ENCODE data around the gene NBDY. TPM values are rescaled to one million over a fixed set of nuclear protein-coding genes. Genes with fewer than 3 reads are reported as not detected.

The NBDY gene
- total RNA-seq, 1 donor = 11.9 TPM

DNA sequence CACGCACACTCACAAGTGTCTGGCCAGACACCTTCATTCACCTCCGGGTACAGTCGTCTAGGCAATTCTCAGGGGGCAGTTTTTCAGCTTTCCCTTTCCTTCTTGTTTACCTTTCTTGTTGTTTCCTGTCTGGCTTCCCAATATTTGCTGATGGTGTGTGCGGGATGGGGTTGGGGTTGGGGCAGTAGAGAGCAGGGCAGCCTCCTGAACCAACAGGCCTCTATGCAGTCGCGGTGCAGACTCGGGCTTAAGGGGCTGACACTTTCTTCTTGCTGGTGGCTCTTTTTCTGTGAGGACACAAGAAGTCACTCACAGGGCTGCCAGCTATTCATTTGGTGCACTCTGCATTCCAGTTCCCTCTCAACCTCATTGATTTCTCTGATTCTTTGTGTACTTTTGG lies 56.4 kb downstream of the NBDY start:
- TF ChIP-seq, protein P1, sequence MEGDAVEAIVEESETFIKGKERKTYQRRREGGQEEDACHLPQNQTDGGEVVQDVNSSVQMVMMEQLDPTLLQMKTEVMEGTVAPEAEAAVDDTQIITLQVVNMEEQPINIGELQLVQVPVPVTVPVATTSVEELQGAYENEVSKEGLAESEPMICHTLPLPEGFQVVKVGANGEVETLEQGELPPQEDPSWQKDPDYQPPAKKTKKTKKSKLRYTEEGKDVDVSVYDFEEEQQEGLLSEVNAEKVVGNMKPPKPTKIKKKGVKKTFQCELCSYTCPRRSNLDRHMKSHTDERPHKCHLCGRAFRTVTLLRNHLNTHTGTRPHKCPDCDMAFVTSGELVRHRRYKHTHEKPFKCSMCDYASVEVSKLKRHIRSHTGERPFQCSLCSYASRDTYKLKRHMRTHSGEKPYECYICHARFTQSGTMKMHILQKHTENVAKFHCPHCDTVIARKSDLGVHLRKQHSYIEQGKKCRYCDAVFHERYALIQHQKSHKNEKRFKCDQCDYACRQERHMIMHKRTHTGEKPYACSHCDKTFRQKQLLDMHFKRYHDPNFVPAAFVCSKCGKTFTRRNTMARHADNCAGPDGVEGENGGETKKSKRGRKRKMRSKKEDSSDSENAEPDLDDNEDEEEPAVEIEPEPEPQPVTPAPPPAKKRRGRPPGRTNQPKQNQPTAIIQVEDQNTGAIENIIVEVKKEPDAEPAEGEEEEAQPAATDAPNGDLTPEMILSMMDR (IDR thresholded peaks at IDR 0.05; ENCODE audit: insufficient read depth, low read length) = no peak

DNA sequence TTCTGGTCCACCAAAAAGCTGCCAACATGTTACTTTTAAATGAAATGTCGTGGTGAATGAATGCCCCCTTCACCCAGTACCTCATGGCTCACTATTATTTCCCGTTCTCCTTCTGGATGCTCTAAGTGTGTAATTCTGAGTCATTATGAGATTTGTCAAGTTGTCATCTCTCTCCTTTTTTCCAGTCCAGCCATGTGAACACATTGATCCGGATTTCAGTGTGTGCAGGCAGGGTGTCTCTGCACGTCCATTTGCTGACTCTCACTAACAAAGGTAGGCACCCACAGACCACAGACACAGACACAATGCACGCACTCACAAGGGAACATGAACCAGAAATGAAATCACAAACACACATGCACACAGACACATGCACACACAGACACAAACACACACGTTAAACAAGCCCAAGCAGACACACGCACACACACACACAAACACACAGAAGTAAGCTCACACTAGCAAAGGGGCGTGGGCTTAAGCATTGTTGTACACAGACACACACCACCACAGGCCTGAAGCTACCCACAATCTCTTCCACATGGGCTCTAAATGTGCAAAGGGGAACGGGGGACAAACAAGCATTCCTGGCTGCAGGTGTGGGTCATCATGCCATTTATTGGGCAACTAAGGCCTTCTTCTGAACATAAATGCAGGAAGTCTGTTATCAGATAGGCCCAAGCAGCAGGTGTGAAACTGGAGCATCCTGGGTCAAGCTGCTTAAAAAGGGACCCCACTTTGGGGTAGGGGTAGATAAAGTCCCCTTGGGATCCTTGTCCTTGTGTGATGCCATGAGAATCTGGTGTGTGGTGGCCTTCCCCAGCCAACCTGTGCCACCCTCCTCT lies 58.1 kb downstream of the NBDY start:
- TF ChIP-seq, protein P1 (IDR thresholded peaks at IDR 0.05; ENCODE audit: insufficient read depth, low read length) = no peak
- no peak for DNase-seq (ENCODE audit: low read depth)

More for the DNA sequence above, 56.4 kb downstream of the NBDY start:
- DNase-seq (ENCODE audit: low read depth) = no peak
- no peak overlapping the region for H3K4me3 ChIP-seq (ENCODE audit: low read depth, low read length)

DNA sequence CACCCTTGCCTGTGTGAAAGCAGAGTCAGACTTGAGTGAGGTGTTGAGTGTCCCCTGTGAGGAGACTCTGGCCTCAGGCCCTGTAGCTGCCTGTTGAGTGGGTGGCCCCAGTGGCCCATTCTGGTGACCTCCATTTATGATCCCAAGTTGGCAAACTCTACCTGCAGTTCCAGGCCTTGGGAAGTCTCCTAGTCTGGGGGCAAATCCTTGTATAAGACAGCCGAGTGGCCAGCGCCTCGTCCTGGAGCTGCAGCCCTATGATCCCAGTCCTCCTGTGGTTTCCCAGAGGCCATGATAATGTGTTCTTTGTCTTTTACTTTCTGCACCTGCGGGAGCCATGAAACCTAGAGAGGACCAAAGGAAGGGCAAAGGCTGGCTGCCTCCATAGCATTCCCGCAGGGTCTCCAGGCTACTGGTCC lies 58.7 kb downstream of the NBDY start:
- no peak for DNase-seq (ENCODE audit: low read depth)
- H3K4me3 ChIP-seq (ENCODE audit: low read depth, low read length) = no peak overlapping the region
- TF ChIP-seq, protein P1 (IDR thresholded peaks at IDR 0.05; ENCODE audit: insufficient read depth, low read length) = no peak

More for the DNA sequence above, 58.1 kb downstream of the NBDY start:
- no peak overlapping the region for H3K4me3 ChIP-seq (ENCODE audit: low read depth, low read length)

DNA sequence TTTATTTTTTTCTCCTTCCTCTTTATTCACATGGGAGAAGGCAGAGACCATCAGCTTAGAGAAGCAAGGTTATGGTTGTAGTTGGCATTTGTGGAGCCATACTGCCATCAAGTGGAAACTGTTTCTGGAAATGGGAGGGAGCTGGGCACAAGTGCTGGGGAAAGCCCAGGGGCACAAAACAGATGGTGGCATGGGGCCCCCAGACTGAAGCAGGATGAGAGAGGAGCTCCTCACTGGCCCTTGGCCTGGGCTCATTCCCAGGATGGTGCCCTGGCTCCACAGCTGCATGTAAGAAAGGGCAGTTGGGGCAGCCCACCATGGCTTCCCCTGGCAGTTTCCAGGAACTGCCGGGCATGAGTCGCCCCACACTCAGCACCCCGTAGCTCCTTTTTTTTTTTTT lies 59.2 kb downstream of the NBDY start:
- DNase-seq (ENCODE audit: low read depth) = peak; percentile 80
- peak overlapping the region; percentile 39 for H3K4me3 ChIP-seq (ENCODE audit: low read depth, low read length)
- TF ChIP-seq, protein P1 (IDR thresholded peaks at IDR 0.05; ENCODE audit: insufficient read depth, low read length) = peak; percentile 17

DNA sequence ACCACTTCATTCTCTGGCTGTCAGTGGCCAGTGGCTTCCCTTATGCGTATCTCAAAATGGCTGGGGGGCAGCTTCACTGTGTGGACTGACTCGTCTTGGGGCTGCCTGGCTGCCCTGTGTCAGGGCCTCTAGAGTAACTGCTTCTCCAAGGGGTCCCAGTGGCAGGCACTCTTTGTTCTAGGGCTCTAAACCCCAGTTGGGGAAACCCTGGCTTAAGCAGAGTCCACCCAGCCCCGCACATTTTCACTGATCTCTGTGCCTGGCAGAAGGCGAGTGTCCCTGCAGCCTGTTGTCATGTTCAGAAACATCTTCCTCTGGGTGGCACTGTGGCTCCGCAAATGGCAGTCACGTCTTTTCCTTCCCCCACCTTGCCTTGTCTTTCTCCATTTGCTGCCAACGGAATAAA lies 59.7 kb downstream of the NBDY start:
- peak; percentile 84 for DNase-seq (ENCODE audit: low read depth)
- TF ChIP-seq, protein P1 (IDR thresholded peaks at IDR 0.05; ENCODE audit: insufficient read depth, low read length) = peak; percentile 54
- H3K4me3 ChIP-seq (ENCODE audit: low read depth, low read length) = peak overlapping the region; percentile 39

DNA sequence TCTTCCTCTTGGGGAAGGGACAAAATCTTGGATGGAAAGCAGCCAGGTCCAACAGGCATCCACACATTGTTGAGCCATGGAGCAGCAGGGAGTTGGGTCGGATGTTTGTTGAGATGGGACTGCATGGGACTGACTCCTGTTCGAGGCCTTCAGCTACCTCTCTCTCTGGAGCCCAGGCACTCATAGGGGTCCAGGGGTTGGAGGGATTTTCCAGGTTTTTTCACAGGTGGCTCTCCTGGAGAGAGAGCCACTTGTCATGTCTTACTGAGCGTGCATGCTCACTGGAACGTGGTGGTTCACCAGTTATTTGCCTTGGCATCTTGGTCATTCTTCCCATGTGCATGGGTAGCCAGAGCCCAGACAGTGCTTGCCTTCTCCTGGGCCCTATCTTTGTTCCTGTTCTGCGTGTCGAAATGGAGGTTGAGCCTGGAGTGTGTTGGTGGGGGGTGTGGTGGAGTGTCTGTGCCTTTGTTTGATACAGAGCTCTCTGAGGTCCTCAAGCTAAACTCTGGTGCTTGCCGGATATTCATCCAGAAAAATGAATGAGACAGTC lies 60.6 kb downstream of the NBDY start:
- TF ChIP-seq, protein P1 (IDR thresholded peaks at IDR 0.05; ENCODE audit: insufficient read depth, low read length) = no peak
- no peak overlapping the region for H3K4me3 ChIP-seq (ENCODE audit: low read depth, low read length)
- no peak for DNase-seq (ENCODE audit: low read depth)

All from fibroblast of the aortic adventitia (primary cell).